Neural progenitor cell (in vitro differentiated cells): Measurements from ENCODE around the gene COG4.

Experiments used
- EZH2 ChIP-seq: fragments of 200-600 bp; sonication (generic); IDR thresholded peaks from 2 replicates; pipeline ENCODE4 v1.6.1; 2017; ENCODE audit warnings: antibody characterized with exemption, mild to moderate bottlenecking, moderate library complexity
- TF ChIP-seq, protein P1 (sequence below): fragments of 200-600 bp; sonication (generic); IDR thresholded peaks from 2 replicates; pipeline ENCODE4 v1.5.1; 2017; ENCODE audit warnings: antibody characterized with exemption, mild to moderate bottlenecking

DNA sequence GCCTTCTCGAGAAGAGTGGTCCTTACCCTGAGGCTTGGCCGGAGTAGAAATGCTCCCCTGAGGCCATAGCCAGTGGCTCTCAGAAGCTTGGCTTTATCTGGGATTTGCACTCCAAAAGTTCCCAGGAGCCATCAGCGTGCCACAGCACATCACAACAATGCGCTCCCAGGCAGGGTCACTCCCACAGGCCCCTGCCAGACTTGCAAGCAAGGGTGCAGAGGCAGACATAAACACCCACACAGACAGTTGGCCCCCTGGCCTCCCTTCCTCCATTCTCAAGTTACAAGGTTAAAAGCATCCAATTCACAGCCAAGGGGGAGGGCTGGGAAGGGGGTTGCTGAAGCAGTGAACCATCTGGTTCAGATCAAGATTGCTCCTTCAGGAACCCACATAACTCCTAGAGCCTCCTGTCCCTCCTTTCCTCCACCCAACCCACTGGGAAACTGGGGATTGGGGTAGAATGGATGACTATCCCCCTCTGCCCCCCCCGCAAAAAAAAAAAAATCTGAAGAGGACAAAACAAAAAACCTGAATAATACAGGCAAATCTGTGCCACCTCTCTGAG lies 86.3 kb downstream of the COG4 start:
- TF ChIP-seq, protein P1, sequence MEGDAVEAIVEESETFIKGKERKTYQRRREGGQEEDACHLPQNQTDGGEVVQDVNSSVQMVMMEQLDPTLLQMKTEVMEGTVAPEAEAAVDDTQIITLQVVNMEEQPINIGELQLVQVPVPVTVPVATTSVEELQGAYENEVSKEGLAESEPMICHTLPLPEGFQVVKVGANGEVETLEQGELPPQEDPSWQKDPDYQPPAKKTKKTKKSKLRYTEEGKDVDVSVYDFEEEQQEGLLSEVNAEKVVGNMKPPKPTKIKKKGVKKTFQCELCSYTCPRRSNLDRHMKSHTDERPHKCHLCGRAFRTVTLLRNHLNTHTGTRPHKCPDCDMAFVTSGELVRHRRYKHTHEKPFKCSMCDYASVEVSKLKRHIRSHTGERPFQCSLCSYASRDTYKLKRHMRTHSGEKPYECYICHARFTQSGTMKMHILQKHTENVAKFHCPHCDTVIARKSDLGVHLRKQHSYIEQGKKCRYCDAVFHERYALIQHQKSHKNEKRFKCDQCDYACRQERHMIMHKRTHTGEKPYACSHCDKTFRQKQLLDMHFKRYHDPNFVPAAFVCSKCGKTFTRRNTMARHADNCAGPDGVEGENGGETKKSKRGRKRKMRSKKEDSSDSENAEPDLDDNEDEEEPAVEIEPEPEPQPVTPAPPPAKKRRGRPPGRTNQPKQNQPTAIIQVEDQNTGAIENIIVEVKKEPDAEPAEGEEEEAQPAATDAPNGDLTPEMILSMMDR = no peak
- TF ChIP-seq EZH2 = no peak
